Muscle of leg (tissue), 16 donors: ENCODE results near the gene SNRK. TPM values are rescaled to one million over a fixed set of nuclear protein-coding genes. Genes with fewer than 3 reads are reported as not detected.

Source experiments
- DNase-seq: peaks from one replicate; pipeline ENCODE4 v3.0.0; 2013
- H3K27ac ChIP-seq: one replicate; pipeline ENCODE4 v1.5.1; 2013; ENCODE audit warnings: mild to moderate bottlenecking, low read length, control low read depth
- H3K27me3 ChIP-seq: one replicate; pipeline ENCODE4 v1.6.1; 2013; ENCODE audit warnings: low read length; ENCODE audit not compliant: control insufficient read depth, insufficient read depth
- H3K36me3 ChIP-seq: one replicate; pipeline ENCODE4 v1.6.1; 2013; ENCODE audit warnings: low read length; ENCODE audit not compliant: control insufficient read depth, insufficient read depth
- H3K4me1 ChIP-seq: one replicate; pipeline ENCODE4 v1.6.1; 2013; ENCODE audit warnings: low read length; ENCODE audit not compliant: control insufficient read depth, insufficient read depth
- H3K4me3 ChIP-seq: one replicate; pipeline ENCODE4 v1.5.1; 2013; ENCODE audit warnings: low read length, control low read depth
- H3K9me3 ChIP-seq: replicated peaks from 2 replicates; pipeline ENCODE4 v1.6.1; 2013; ENCODE audit warnings: low read depth, low read length; ENCODE audit not compliant: control insufficient read depth
- WGBS: methylation state at CpG from one replicate; pipeline ENCODE4 v1.1.5; 2013; ENCODE audit warnings: missing lambda C conversion rate; ENCODE audit not compliant: insufficient coverage; 5-methylcytosine and 5-hydroxymethylcytosine counted together
- long read RNA-seq, 11 donors: transcript quantifications; one replicate each; lab custom pipeline, GENCODE V29; 2026
- polyA plus RNA-seq, 8 donors: library from polyadenylated mRNA; unstranded; fragments of 120-200 nt; gene quantifications; one replicate each; pipeline versions ENCODE4 v1.2.1 to v1.2.3, GENCODE V29; 2013; ENCODE audit warnings: inconsistent platforms in 1 of 8, low replicate concordance in 1 of 8; ENCODE audit not compliant: insufficient read length in 8 of 8, insufficient read depth in 1 of 8
- total RNA-seq: library from RNA; stranded (reverse); fragments of 120-200 nt; gene quantifications from one replicate; pipeline ENCODE4 v1.2.4, GENCODE V29; 2013

Gene SNRK
- total RNA-seq (37.5 TPM), polyA plus RNA-seq (10 to 100 TPM; 27.6 to 35.3 (median 31.1) TPM)
- long read RNA-seq, donor 1, full-length matches to known transcripts, result 4 of 4 reads
- long read RNA-seq, donor 1, partial matches to known transcripts, result 0 of 4 reads
- long read RNA-seq, donor 1, other reads (novel, unspliced or antisense), result 0 of 4 reads
- long read RNA-seq, donor 2, partial matches to known transcripts, result 0 of 1 reads
- long read RNA-seq, donor 2, other reads (novel, unspliced or antisense), result 0 of 1 reads
- long read RNA-seq, donor 3, full-length matches to known transcripts, result 6 of 6 reads
- long read RNA-seq, donor 3, partial matches to known transcripts, result 0 of 6 reads
- long read RNA-seq, donor 3, other reads (novel, unspliced or antisense), result 0 of 6 reads
- long read RNA-seq, donor 4, full-length matches to known transcripts, result 2 of 2 reads
- long read RNA-seq, donor 4, partial matches to known transcripts, result 0 of 2 reads
- long read RNA-seq, donor 4, other reads (novel, unspliced or antisense), result 0 of 2 reads
- long read RNA-seq, donor 5, full-length matches to known transcripts, result 6 of 19 reads
- long read RNA-seq, donor 5, partial matches to known transcripts, result 13 of 19 reads
- long read RNA-seq, donor 5, other reads (novel, unspliced or antisense), result 0 of 19 reads
- long read RNA-seq, donor 6, full-length matches to known transcripts, result 7 of 7 reads
- long read RNA-seq, donor 6, partial matches to known transcripts, result 0 of 7 reads
- long read RNA-seq, donor 6, other reads (novel, unspliced or antisense), result 0 of 7 reads
- long read RNA-seq, donor 7, full-length matches to known transcripts, result 2 of 2 reads
- long read RNA-seq, donor 7, partial matches to known transcripts, result 0 of 2 reads
- long read RNA-seq, donor 7, other reads (novel, unspliced or antisense), result 0 of 2 reads
- long read RNA-seq, donor 8, full-length matches to known transcripts, result 6 of 6 reads
- long read RNA-seq, donor 8, partial matches to known transcripts, result 0 of 6 reads
- long read RNA-seq, donor 8, other reads (novel, unspliced or antisense), result 0 of 6 reads
- long read RNA-seq, donor 9, partial matches to known transcripts, result 6 of 8 reads
- long read RNA-seq, donor 9, other reads (novel, unspliced or antisense), result 0 of 8 reads
- long read RNA-seq, donor 10, full-length matches to known transcripts, result 7 of 41 reads
- long read RNA-seq, donor 10, partial matches to known transcripts, result 34 of 41 reads
- long read RNA-seq, donor 10, other reads (novel, unspliced or antisense), result 0 of 41 reads
- long read RNA-seq, donor 11, full-length matches to known transcripts, result 2 of 2 reads
- long read RNA-seq, donor 11, partial matches to known transcripts, result 0 of 2 reads
- long read RNA-seq, donor 11, other reads (novel, unspliced or antisense), result 0 of 2 reads

- Histone ChIP-seq H3K4me3 (peak within 1 kb of the TSS; percentile 76), H3K27ac (peak within 1 kb of the TSS; percentile 83), H3K4me1 (peaks cover 22% of the 10 kb centered on the region), H3K36me3 (peaks cover 8% of the 10 kb centered on the region), H3K27me3 (no peaks in the 10 kb centered on the region), H3K9me3 (no peaks in the 10 kb centered on the region)
- DNase-seq, result peak; percentile 92
- under 1% methylated on average over 83 of the region's 91 CpGs for WGBS
These were observed at the start of gene SNRK for GRCh38 chr3:43286115-43286840. SNRK (plus strand) TSS chr3:43286540; CDS start chr3:43303204, 16,664 bp downstream.

GRCh38 chr3:43238801-43239200 lies 47.5 kb upstream of the SNRK start:
- Histone ChIP-seq H3K27me3 (no peaks in the 10 kb centered on the region), H3K4me3 (no peak overlapping the region), H3K36me3 (no peaks in the 10 kb centered on the region), H3K27ac (no peak overlapping the region), H3K9me3 (peaks cover 6% of the 10 kb centered on the region), H3K4me1 (peaks cover 2% of the 10 kb centered on the region)
- WGBS, result no CpG with 5 or more reads among the region's 4 CpGs
- DNase-seq, result no peak

GRCh38 chr3:43239755-43240154 lies 46.6 kb upstream of the SNRK start:
- no peaks in the 10 kb centered on the region for H3K27me3 ChIP-seq
- WGBS, result 52% methylated on average over 3 of the region's 3 CpGs
- DNase-seq, result no peak
- H3K36me3 ChIP-seq, result no peaks in the 10 kb centered on the region
- no peak overlapping the region for H3K27ac ChIP-seq
- no peak overlapping the region for H3K4me3 ChIP-seq
- peaks cover 6% of the 10 kb centered on the region for H3K9me3 ChIP-seq
- peaks cover 3% of the 10 kb centered on the region for H3K4me1 ChIP-seq

GRCh38 chr3:43243590-43244587 lies 42.5 kb upstream of the SNRK start:
- 88% methylated on average over 2 of the region's 6 CpGs for WGBS
- Histone ChIP-seq H3K4me3 (no peak overlapping the region), H3K36me3 (no peaks in the 10 kb centered on the region), H3K27ac (no peak overlapping the region), H3K4me1 (peaks cover 13% of the 10 kb centered on the region), H3K27me3 (no peaks in the 10 kb centered on the region), H3K9me3 (peaks cover 6% of the 10 kb centered on the region)
- DNase-seq, result no peak

GRCh38 chr3:43244694-43245093 lies 41.6 kb upstream of the SNRK start:
- H3K4me3 ChIP-seq, result no peak overlapping the region
- no peaks in the 10 kb centered on the region for H3K36me3 ChIP-seq
- H3K4me1 ChIP-seq, result peaks cover 13% of the 10 kb centered on the region
- H3K27me3 ChIP-seq, result no peaks in the 10 kb centered on the region
- H3K9me3 ChIP-seq, result peaks cover 6% of the 10 kb centered on the region
- DNase-seq, result no peak
- no peak overlapping the region for H3K27ac ChIP-seq

GRCh38 chr3:43246976-43247375 lies 39.4 kb upstream of the SNRK start:
- WGBS, result 48% methylated on average over 2 of the region's 2 CpGs
- DNase-seq, result peak; percentile 43

GRCh38 chr3:43247561-43248184 lies 38.7 kb upstream of the SNRK start:
- H3K4me1 ChIP-seq, result peaks cover 13% of the 10 kb centered on the region
- no peak overlapping the region for H3K27ac ChIP-seq
- H3K36me3 ChIP-seq, result no peaks in the 10 kb centered on the region
- H3K9me3 ChIP-seq, result peaks cover 1% of the 10 kb centered on the region
- DNase-seq, result no peak
- H3K27me3 ChIP-seq, result no peaks in the 10 kb centered on the region
- H3K4me3 ChIP-seq, result no peak overlapping the region
- WGBS, result 25% methylated on average over 1 of the region's 3 CpGs

More at GRCh38 chr3:43246976-43247375, 39.4 kb upstream of the SNRK start:
- Histone ChIP-seq H3K4me3 (no peak overlapping the region), H3K27ac (no peak overlapping the region), H3K36me3 (no peaks in the 10 kb centered on the region), H3K9me3 (peaks cover 6% of the 10 kb centered on the region), H3K4me1 (peaks cover 13% of the 10 kb centered on the region), H3K27me3 (no peaks in the 10 kb centered on the region)

GRCh38 chr3:43248185-43248583 lies 38.2 kb upstream of the SNRK start:
- no peak overlapping the region for H3K27ac ChIP-seq
- WGBS, result no CpG with 5 or more reads among the region's 2 CpGs
- H3K4me1 ChIP-seq, result peaks cover 13% of the 10 kb centered on the region

More at GRCh38 chr3:43248185-43248583, 38.2 kb upstream of the SNRK start:
- no peaks in the 10 kb centered on the region for H3K36me3 ChIP-seq
- no peaks in the 10 kb centered on the region for H3K9me3 ChIP-seq
- H3K4me3 ChIP-seq, result no peak overlapping the region
- DNase-seq, result no peak
- H3K27me3 ChIP-seq, result no peaks in the 10 kb centered on the region
